NCI-H2196 (cell line): ENCODE data around the gene SERPINA6.
"Not testable (repeated sequence)": the region's sequence is repeated elsewhere in the genome, so short reads cannot be mapped to it uniquely, and the experiment has no call there.

Source experiments
- DNase-seq: peaks from one replicate; lab custom pipeline; 2025; ENCODE audit not compliant: unreplicated experiment; lab: John Stamatoyannopoulos, UW

Gene SERPINA6

GRCh38 chr14:94295360-94296180 lies 27.6 kb downstream of the SERPINA6 start:
- no peak for DNase-seq

DNA sequence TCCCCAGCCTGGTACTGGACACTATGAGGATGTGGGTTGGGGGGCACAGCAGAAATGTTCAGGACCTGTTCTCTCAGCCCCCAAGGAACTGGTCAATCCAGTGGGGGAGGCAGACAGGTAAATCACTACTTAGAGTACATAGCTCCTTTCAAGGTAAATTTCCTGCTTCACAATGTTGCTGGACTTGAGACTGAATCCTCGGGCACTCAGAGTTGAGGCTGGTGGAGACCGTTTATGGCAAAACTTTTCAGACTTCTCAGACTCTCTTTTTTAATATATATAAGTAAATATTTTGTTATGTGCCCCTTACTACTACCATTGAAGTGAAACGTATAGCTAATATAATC lies 29.6 kb downstream of the SERPINA6 start:
- DNase-seq, result no peak

DNA sequence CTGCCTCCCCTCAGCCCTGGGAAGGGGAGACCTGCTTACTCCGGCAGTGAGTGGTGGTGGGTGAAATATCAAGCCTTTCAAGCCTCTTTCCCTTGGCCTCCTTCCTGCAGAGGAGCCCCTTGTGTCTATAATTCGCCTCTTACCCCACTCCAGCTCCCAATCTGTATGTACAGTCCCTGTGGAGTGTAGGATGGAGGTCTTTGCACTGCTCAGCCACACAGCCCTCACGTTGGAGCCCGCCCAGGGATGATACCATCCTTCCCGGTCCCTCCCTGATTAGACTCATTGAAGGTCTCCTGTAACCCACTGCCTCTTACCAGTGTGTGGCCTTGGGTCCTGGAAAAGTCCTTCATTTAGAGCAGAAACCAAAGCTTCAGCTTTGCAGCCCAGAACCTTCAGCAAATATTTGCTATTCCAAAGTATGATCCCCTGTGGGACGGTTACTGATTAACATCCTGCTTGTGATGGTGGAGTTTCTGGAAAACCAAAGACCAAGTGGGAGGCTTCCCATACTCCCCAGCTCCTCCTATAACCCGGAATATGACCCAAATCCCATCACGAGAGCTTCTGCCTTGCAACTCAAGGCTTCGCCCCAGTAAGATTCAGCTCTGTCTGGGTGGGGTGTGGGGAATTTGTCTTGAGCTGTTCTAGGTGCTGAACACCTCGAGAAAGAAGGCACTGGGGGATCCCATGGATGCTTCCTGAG lies 30.1 kb downstream of the SERPINA6 start, which contains the start of gene SERPINA10:
TSS of gene SERPINA10 (minus strand) at position 397 of the 706 bp plus-strand sequence. CDS start 2,675 bp downstream, outside the sequence.
- no peak for DNase-seq

DNA sequence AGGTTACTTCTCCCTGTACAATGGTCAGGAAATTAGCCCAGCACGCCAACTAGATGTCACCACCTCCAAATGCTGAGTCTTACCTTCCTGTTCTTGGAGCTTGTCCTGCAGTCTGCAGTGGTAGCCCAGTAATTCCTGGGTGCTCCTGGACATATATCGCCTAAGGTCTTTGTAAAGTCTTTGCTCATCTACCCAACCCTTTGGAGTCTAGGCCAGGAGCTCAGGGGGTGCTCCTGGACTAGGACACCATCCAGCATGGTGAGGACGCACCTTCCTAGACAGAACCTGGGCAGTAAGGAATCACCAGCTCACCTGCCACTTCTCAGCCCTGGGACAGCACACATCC lies 30.6 kb downstream of the SERPINA6 start:
- DNase-seq, result no peak

DNA sequence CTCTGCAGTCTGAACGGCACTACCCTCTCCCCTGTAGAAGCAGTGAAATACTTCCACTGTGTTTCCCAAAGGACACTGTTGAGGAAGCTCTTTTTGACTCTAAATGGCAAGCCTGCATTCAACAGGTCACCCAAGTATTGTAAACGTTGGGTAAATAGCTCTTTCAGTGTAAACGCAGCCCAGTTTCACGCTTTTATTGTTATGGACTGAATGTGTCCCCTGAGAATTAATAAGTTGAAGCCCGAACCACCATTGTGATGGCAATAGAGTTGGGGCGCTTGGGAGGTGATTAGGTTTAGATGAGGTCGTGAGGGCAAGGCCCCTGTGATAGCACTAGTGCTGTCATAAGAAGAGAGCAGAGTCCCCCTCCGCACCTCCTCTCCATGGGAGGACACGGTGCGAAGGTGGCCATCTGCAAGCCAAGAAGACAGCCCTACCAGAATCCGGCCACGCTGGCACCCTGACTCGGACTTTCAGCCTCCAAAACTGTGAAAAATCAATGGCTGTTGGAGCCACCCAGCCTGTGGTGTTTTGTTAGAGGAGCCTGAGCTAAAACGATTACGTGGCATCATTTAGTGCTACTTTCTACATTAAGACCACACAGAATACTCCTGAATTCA lies 31.1 kb downstream of the SERPINA6 start:
- no peak for DNase-seq

- DNase-seq, result no peak
These were observed 31.8 kb downstream of the SERPINA6 start for GRCh38 chr14:94291159-94291905.

GRCh38 chr14:94290197-94290596 lies 32.9 kb downstream of the SERPINA6 start:
- DNase-seq, result no peak

DNA sequence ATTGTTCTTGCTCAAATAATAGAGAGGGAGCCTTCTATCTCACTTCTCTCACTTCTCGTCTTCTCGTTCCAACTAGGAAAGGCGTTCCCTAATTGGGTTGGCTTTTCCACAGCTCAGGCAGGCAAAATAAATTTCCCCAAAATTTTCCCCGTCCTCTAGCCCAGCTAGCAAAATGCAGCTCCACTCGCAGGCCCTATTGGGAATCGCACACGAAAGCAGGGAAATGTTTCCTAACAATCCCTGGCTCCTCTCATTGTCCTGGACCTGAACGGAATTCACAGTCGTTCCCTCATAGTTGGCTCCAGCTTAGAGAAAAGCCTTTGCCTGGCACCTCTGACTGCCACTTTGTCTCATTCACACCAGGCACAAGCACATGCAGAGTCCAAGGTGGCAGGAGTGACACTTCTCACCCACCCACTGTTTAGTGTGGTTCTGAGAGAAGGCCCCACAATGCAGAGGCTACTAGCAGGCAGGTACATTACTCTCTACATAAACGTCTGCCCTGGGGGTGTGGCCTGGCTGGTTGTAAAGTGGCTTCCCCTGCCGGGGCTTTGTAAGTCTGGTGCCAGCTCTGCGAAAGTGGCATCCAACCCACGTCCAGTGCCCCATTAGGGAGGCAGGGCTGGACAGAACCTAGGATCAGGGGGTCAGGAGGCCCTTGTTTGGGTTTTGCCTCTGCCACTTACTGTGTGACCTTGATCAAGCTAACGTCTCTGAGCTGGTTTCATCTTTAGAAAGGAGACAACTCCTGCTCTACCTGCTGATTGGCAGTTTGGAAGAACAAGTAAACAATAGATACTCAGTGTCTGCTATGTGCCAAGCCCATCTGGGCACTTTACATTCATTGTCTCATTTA lies 34.3 kb downstream of the SERPINA6 start:
- DNase-seq, result no peak

GRCh38 chr14:94285158-94285557 lies 38.0 kb downstream of the SERPINA6 start:
- DNase-seq, result no peak

DNA sequence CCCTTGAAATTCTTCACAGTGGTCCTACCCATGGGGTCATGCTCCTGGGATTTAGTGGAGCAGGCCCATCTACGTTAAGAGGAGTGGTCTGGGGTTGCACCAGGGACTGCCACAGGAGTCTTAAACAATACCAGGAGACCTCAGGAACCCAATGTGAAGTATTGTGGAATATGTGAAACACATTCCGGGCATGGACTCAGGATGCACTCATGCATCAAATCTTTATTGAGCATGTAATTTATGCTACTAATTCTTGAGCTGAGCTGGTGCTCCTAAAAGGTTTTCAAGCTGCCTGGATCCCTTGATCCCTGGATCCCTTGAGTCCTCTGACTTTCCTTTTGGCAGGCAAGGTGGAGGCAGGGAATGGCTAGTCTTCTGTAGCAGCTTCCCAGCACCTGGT lies 38.9 kb downstream of the SERPINA6 start:
- DNase-seq, result no peak

DNA sequence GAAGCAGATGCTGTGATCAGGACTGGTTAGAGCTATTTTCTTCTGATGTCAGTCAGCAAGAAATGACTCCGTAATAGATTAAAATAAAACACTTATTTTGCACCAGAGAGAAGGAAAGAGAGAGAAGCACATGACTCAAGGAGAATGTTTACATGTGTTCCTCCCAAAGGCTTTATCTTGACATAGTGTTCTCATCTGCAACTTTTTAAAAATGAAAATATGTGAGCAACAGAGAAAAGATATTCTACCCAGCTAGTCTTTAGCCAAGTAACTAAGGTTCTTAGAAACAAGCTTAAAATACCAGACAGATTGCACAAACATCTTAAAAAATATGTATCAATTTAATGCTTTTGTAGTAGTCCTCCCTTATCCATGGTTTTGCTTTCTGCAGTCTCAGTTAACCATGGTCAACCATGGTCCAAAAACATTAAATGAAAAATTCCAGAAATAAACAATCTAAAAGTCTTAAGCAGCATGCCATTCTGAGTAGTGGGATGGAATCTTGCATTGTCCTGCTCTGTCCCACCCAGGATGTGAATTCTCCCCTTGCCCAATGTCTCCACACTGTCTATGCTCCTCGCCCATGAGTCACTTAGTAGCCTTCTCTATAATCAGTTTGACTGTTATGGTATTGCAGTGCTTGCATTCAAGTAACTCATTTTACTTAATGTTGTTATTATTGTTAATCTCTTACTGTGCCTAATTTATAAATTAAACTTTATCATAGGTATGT lies 40.0 kb downstream of the SERPINA6 start:
- no peak for DNase-seq

GRCh38 chr14:94278731-94279130 lies 44.4 kb downstream of the SERPINA6 start:
- no peak for DNase-seq

GRCh38 chr14:94276898-94277561 lies 46.1 kb downstream of the SERPINA6 start:
- not testable (repeated sequence) for DNase-seq

DNA sequence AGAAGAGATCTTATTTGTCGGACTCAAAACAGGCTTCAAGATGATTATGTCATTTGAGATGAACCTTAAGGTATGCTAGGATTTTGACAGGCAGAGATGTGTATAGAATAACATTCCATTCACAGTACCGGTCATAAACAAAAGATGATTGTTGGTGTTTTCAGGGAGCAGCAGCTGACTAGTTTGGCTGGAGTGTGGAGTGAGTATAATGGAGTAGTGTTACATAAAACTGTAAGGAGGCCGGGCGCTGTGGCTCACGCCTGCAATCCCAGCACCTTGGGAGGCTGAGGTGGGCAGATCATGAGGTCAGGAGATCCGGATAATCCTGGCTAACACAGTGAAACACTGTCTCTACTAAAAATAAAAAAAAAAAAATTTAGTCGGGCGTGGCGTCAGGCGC lies 54.0 kb downstream of the SERPINA6 start:
- no peak for DNase-seq

- not testable (repeated sequence) for DNase-seq
These were observed 54.6 kb downstream of the SERPINA6 start for GRCh38 chr14:94268582-94268981.

- DNase-seq, result no peak
These were observed 55.8 kb downstream of the SERPINA6 start for GRCh38 chr14:94267352-94267751.

DNA sequence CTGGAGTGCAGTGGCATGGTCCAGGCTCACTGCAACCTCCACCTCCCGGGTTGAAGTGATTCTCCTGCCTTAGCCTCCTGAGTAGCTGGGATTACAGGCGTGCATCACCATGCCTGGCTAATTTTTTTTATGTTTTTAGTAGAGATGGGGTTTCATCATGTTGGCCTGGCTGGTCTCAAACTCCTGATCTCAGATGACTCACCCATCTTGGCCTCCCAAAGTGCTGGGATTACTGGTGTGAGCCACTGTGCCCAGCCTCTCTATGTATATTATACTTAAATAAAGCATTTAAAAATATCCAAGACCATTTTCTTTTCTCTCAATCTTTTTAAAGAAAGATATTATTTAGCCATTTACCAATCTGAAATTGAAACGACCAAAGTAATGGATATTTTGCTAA lies 58.9 kb downstream of the SERPINA6 start:
- DNase-seq, result not testable (repeated sequence)
